Thoracic aorta (tissue), 2 donors: ENCODE data around the gene PTPRN2. TPM values are rescaled to one million over a fixed set of nuclear protein-coding genes. Genes with fewer than 3 reads are reported as not detected.

ENCODE experiments used
- ATAC-seq: fragments of 150-250 bp; one replicate; pipeline ENCODE4 v1.8.0; 2017; ENCODE audit warnings: low read depth; ENCODE audit not compliant: insufficient number of reproducible peaks, low FRiP score
- DNase-seq: peaks from one replicate; pipeline ENCODE4 v3.0.0-alpha.2; 2020; ENCODE audit warnings: low spot score
- H3K27ac ChIP-seq, 2 donors: fragments of 200-600 bp; sonication (generic); 1 replicate in 1 of 2; 2 replicates in 1 of 2; pipeline ENCODE4 v1.5.1; 2016; ENCODE audit warnings: mild to moderate bottlenecking in 2 of 2, moderate library complexity in 2 of 2
- H3K27me3 ChIP-seq: fragments of 200-600 bp; sonication (generic); replicated peaks from 2 replicates; pipeline ENCODE4 v1.6.0; 2016; ENCODE audit warnings: mild to moderate bottlenecking; ENCODE audit not compliant: insufficient read depth
- H3K36me3 ChIP-seq: fragments of 200-600 bp; sonication (generic); one replicate; pipeline ENCODE4 v1.5.1; 2016
- H3K4me1 ChIP-seq, 2 donors: fragments of 200-600 bp; sonication (generic); 1 replicate in 1 of 2; 2 replicates in 1 of 2; pipeline versions ENCODE4 v1.5.1 to v1.6.0; 2016; ENCODE audit warnings: low read depth in 2 of 2, mild to moderate bottlenecking in 1 of 2; ENCODE audit not compliant: control insufficient read depth in 1 of 2
- H3K4me3 ChIP-seq: fragments of 200-600 bp; sonication (generic); 2 replicates; pipeline ENCODE4 v1.5.1; 2016; ENCODE audit warnings: mild to moderate bottlenecking
- H3K9me3 ChIP-seq: fragments of 200-600 bp; sonication (generic); 2 replicates; pipeline ENCODE4 v1.5.1; 2016
- CTCF ChIP-seq: fragments of 200-600 bp; sonication (generic); IDR thresholded peaks from one replicate; pipeline ENCODE4 v1.5.1; 2019; ENCODE audit warnings: antibody characterized with exemption
- total RNA-seq, 2 donors: library from RNA; depleted of rRNA; stranded (reverse); fragments of >200 nt; gene quantifications; one replicate each; pipeline versions ENCODE4 v1.1.0 to v1.2.3, GENCODE V29; 2016

The PTPRN2 gene
- total RNA-seq, 2 donors from 2014 or later = 2.2 to 3.1 TPM

GRCh38 chr7:158443688-158444483, 143.7 kb downstream of the PTPRN2 start:
- H3K27ac ChIP-seq = no peak overlapping the region
- H3K9me3 ChIP-seq = no peaks in the 10 kb centered on the region
- H3K4me1 ChIP-seq = no peaks in the 10 kb centered on the region
- TF ChIP-seq CTCF = no peak
- DNase-seq (no peak), ATAC-seq (no peak)
- no peaks in the 10 kb centered on the region for H3K27me3 ChIP-seq
- H3K4me3 ChIP-seq = no peak overlapping the region
- H3K36me3 ChIP-seq = no peaks in the 10 kb centered on the region

DNA sequence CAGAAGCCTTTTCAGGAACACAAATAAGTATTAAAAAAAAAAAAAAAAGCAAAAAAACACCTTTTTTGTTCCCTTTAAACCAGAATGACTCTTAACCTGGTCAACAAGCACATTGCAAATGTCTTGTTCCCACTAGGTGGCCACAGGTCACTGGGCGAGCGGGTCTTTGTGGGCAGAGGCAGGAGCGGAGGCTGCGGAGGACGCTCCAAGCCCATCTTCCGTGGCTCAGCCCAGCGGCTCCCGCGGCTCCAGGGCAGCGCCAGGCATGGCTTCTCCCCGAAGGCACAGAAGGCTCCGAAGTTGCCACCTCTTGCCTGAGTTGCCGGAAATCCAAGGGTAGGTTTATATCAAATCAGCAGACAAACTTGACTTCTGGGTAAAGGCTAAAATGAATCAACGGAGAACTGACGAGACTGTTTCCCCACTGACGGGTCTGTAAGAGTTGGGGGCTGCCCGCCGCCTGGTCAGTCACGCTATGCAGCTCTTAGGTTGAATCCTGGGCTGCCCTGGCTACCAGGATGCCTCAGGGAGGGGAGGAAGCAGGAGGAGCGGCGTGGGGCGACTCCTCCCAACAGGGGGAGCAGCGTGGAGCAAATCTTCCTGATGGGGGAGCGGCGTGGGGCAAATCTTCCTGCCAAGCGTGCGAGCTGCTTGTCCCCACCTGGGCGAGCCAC, 144.5 kb downstream of the PTPRN2 start:
- Histone ChIP-seq H3K27me3 (no peaks in the 10 kb centered on the region), H3K4me3 (no peak overlapping the region), H3K27ac (no peak overlapping the region), H3K36me3 (no peaks in the 10 kb centered on the region), H3K9me3 (no peaks in the 10 kb centered on the region), H3K4me1 (no peaks in the 10 kb centered on the region)
- DNase-seq (no peak), ATAC-seq (no peak)
- TF ChIP-seq CTCF = no peak

DNA sequence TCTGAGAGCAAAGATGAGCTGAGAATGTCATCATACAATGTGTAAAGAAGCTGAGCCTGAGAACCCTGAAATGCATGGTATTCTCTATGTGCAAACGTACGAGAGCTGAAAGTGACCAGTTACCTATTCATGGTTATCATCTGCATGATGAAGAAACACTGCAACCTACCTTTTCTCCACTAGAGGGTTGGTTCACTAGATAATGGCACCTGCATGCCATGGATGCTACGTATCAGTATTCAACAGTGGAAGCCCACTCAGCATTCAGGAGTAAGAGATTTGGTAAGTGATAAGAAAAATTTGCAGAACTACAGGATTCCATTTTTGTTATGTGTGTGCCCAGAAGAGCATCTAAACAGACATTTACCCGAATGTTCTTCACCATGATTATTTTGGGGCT, 145.4 kb downstream of the PTPRN2 start:
- H3K9me3 ChIP-seq = no peaks in the 10 kb centered on the region
- DNase-seq = no peak
- H3K36me3 ChIP-seq = no peaks in the 10 kb centered on the region
- no peak for ATAC-seq
- H3K27ac ChIP-seq = no peak overlapping the region
- no peak overlapping the region for H3K4me3 ChIP-seq
- no peaks in the 10 kb centered on the region for H3K4me1 ChIP-seq
- no peaks in the 10 kb centered on the region for H3K27me3 ChIP-seq
- no peak for TF ChIP-seq CTCF

GRCh38 chr7:158439035-158439434, 148.6 kb downstream of the PTPRN2 start:
- H3K27ac ChIP-seq = no peak overlapping the region
- H3K4me1 ChIP-seq = no peaks in the 10 kb centered on the region
- TF ChIP-seq CTCF = no peak
- H3K9me3 ChIP-seq = no peaks in the 10 kb centered on the region
- no peaks in the 10 kb centered on the region for H3K36me3 ChIP-seq
- DNase-seq = no peak
- H3K27me3 ChIP-seq = no peaks in the 10 kb centered on the region
- H3K4me3 ChIP-seq = no peak overlapping the region
- ATAC-seq = no peak
